ENCODE measurements around the gene PDZD7.

Gene PDZD7

DNA sequence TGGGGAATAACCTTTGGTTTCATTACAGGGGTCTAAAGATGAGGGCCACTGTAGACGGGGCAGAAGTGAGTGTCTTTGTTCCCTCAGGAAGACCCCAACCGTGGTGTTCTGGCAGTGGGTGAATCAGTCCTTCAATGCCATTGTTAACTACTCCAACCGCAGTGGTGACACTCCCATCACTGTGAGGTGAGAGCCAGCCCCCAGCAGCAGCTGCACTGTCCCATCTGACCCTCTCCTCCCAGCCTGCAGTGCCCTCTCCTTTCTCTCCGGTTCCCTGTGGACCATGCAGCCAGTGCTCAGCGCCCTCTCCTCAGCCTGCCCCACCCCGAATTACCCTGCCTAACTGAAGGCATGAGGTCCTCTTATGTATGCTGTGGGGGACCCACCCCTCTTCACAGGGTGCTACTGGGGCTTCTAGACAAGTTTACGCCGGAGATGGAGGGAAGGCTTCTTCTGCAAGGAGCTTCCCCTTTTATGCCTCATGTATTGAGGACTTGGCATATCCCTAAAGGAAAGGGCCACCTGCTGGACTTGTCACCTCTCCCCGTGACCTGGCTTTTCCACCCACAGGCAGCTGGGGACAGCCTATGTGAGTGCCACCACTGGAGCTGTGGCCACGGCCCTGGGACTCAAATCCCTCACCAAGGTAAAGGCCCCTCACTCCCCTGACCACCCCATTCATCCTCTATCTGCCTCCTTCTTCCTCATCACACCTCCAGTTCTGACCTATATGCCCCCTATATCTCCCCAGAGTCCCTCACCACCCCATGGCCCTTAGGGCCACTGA, 5.2 kb upstream of the PDZD7 start:
- TF ChIP-seq, protein P1, sequence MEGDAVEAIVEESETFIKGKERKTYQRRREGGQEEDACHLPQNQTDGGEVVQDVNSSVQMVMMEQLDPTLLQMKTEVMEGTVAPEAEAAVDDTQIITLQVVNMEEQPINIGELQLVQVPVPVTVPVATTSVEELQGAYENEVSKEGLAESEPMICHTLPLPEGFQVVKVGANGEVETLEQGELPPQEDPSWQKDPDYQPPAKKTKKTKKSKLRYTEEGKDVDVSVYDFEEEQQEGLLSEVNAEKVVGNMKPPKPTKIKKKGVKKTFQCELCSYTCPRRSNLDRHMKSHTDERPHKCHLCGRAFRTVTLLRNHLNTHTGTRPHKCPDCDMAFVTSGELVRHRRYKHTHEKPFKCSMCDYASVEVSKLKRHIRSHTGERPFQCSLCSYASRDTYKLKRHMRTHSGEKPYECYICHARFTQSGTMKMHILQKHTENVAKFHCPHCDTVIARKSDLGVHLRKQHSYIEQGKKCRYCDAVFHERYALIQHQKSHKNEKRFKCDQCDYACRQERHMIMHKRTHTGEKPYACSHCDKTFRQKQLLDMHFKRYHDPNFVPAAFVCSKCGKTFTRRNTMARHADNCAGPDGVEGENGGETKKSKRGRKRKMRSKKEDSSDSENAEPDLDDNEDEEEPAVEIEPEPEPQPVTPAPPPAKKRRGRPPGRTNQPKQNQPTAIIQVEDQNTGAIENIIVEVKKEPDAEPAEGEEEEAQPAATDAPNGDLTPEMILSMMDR (IDR thresholded peaks at IDR 0.05): no peak

DNA sequence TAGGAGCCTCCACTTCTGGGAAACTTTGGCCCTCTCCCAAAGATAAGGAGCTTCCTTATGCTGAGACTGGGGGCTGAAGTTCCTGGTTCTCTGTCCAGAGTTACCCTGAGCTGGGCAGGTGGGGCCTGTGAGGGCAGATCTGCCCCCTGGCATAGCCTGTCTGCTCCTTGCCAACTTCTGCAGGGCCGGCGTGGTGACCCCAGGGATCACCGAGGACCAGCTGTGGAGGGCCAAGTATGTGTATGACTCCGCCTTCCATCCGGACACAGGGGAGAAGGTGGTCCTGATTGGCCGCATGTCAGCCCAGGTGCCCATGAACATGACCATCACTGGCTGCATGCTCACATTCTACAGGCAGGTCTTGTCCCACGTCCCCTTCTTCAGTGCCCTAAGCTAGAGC, 4.4 kb upstream of the PDZD7 start:
- TF ChIP-seq, protein P1 (IDR thresholded peaks at IDR 0.05): no peak

DNA sequence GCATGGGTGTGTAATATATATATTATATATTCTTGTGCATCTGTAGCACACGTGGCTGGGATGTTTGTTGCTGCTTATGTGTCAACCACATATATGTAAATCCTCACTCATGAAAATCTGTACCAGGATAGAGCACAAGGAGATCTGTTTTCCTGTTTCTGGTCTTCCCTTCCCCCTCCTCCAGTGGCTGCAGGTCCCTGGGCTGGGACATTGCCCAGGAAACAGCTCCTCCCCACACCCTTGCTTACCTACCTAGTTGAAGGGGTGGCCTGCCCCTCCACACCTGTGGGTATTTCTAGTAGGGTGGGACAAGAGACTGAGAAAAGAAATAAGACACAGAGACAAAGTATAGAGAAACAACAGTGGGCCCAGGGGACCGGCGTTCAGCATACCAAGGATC, 2.3 kb upstream of the PDZD7 start:
- TF ChIP-seq, protein P1 (IDR thresholded peaks at IDR 0.05): no peak

DNA sequence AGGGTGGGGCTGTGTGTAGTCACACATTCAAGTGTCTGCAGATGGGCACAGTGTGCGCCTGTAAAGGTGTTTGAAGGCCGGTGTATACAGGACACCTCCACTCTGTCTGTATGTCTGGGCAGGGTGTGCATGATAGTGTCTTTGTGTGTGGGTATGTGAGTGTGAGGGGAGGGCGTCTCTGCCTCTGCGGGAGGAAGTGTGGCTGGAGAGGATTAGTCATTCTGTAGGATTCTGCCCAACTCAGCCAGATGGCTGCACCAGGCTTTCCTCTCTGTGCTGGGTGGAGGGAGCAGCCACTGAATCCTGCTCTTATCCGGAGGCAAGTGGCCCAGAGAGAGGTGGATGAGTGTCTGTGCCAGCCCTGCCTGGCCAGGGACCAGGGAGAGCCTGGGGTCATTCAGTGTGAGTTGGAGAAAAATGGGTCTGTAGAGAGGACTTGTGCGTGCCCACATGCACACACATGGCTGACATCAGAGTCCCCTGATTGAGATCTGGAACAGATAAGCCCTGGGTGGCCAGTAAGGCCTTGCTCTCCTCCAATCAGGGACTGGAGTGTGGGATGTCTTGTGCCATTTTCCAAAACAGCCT, 1.8 kb upstream of the PDZD7 start:
- TF ChIP-seq, protein P1 (IDR thresholded peaks at IDR 0.05): no peak

DNA sequence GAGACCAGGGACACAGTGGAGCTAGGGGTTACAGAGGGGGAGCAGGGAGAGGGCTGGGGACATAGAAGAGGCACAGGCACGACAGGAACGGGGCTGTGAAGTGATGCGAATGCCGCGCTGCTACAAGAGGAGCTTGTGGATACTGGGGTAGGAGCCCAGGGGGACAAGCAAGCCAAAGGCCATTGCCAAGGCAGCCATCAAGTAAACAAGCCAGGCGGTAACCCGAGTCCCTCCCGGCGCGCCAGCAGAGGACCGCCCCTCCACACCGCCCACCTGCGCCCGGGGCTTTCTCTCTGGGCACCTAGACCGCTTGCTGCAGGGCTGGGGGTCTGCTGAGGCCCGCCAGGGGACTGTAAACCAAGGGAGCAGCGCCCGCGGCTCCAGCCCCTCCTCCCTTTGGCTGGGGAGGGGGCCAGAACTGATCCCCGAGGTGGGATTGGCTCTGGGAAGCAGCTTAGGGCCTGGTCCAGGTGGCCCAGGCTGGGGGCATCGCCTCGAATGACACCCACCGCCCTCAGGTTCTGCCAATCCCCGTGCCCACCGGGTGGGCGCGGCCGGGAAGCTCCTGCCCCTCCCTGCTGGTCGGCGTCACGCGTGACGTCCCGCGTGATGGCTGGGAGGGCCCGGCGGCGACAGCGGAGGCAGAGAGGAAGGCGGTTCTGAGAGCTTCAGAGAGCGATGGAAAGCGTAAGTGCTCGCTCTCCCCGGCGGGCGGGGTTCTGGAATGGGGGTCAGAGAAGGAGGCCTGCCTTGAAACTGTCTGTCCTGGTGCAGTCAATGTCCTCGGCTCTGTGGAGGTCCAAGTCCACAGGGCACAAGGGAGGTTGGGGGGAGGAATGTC, 1.1 kb upstream of the PDZD7 start:
- TF ChIP-seq, protein P1 (IDR thresholded peaks at IDR 0.05): no peak

DNA sequence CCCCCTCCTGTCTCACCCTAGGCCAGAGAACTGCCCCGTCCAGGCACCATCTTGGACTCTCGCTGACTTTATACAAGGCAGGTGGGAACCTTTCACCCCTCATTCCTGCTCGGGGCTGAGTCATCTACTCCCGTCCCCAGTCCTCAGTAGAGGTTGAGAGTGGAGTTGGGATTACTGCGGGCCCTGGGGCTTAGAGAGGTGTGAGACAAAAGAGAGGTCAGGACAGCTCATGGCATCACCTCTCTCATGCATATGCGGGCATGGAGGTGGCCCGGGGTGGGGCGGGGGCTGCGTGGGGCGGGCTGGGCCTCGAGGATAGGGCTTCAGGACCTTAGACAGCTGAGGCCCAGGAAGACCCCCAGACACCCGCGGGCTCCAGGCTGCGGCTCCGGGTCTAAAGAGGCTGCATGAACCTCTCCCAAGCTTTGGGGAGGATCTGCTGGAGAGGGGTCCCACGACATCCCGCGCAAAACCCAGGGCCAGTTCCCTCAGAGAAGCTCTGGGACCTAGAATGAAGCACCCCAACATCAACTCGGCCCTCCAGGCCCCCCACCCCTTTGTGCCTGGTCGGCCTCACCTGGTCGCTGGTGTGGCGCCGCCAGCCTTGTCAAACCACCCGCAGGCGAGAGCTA, 317 bp downstream of the PDZD7 start:
- TF ChIP-seq, protein P1 (IDR thresholded peaks at IDR 0.05): no peak
